Erythroblast (primary cell): ENCODE measurements around the gene ALG10B.
"Not testable (repeated sequence)": the region's sequence is repeated elsewhere in the genome, so short reads cannot be mapped to it uniquely, and the experiment has no call there.

Experiments used
- GATA1 ChIP-seq: IDR thresholded peaks from 2 replicates; pipeline ENCODE4 v1.6.1; 2011; ENCODE audit warnings: low read depth, mild to moderate bottlenecking, control low read depth, low read length, moderate library complexity
- POLR2A ChIP-seq: IDR thresholded peaks from 2 replicates; pipeline ENCODE4 v1.6.1; 2011; ENCODE audit warnings: mild to moderate bottlenecking, low read length

DNA sequence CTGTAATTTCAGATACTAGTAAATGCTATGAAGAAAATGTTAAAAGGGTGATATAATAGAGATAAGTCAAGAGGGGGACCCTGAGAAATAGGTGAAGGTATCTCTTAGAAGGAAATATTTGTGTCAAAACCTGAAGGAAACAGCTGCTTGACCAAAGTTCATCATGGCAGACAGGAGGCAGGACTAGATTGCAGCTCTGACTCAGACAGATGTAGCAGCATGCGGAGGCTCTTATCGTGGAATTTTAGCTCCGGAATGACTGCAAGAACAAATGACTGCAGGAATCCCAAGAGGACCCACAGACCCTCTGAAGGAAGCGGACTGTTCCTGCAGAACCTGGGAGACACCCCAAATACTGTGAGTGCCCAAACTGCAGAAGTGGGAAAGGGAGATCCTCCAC is 26.7 kb downstream of the ALG10B start:
- TF ChIP-seq POLR2A, GATA1: not testable (repeated sequence)
